Measurements from ENCODE around the gene TTC39B.
A peak's percentile ranks its signal among the peaks of the same experiment; 100 is the strongest.
"Not testable (repeated sequence)": the region's sequence is repeated elsewhere in the genome, so short reads cannot be mapped to it uniquely, and the experiment has no call there.

The TTC39B gene

GRCh38 chr9:15306757-15307522 lies at the start of gene TTC39B:
Gene TTC39B (minus strand): TSS chr9:15307216. CDS start chr9:15307125, 91 bp downstream.
- peak; percentile 84 to 86 for DNase-seq

GRCh38 chr9:15355669-15356068 lies 48.7 kb upstream of the TTC39B start:
- no peak for DNase-seq

- DNase-seq = peak in 1 of 2 donors; percentile 47
These were observed 47.7 kb upstream of the TTC39B start for GRCh38 chr9:15354713-15355112.

GRCh38 chr9:15353892-15354291 lies 46.9 kb upstream of the TTC39B start:
- no peak for DNase-seq

- no peak for DNase-seq
These were observed 45.3 kb upstream of the TTC39B start for GRCh38 chr9:15352306-15352705.

GRCh38 chr9:15349892-15350761 lies 43.1 kb upstream of the TTC39B start:
- no peak for DNase-seq

GRCh38 chr9:15346837-15347236 lies 39.8 kb upstream of the TTC39B start:
- no peak for DNase-seq

- DNase-seq = no peak
These were observed 37.2 kb upstream of the TTC39B start for GRCh38 chr9:15344191-15344590.

- DNase-seq = no peak
These were observed 26.4 kb upstream of the TTC39B start for GRCh38 chr9:15333376-15333881.

- no peak for DNase-seq
These were observed 25.9 kb upstream of the TTC39B start for GRCh38 chr9:15332939-15333338.

- no peak for DNase-seq
These were observed 22.6 kb upstream of the TTC39B start for GRCh38 chr9:15329539-15330109.

GRCh38 chr9:15328946-15329345 lies 21.9 kb upstream of the TTC39B start:
- no peak for DNase-seq

GRCh38 chr9:15322695-15323094 lies 15.7 kb upstream of the TTC39B start:
- not testable (repeated sequence) for DNase-seq

- not testable (repeated sequence) for DNase-seq
These were observed 12.6 kb upstream of the TTC39B start for GRCh38 chr9:15319661-15320060.

GRCh38 chr9:15317836-15318235 lies 10.8 kb upstream of the TTC39B start:
- DNase-seq = no peak

- DNase-seq = no peak
These were observed 4.6 kb upstream of the TTC39B start for GRCh38 chr9:15311607-15312006.

- DNase-seq = peak; percentile 31 to 60
These were observed 3.3 kb upstream of the TTC39B start for GRCh38 chr9:15310107-15310850.

GRCh38 chr9:15308511-15308910 lies 1.5 kb upstream of the TTC39B start:
- no peak for DNase-seq

GRCh38 chr9:15307523-15307841 lies 466 bp upstream of the TTC39B start:
- DNase-seq = no peak

- DNase-seq = peak; percentile 48 to 55
These were observed 804 bp downstream of the TTC39B start for GRCh38 chr9:15306068-15306756.

- DNase-seq = no peak
These were observed 1.5 kb downstream of the TTC39B start for GRCh38 chr9:15305470-15305869.

- DNase-seq = no peak
These were observed 2.4 kb downstream of the TTC39B start for GRCh38 chr9:15304632-15305031.
